Measurements from ENCODE around the gene TNXB. TPM values are rescaled to one million over a fixed set of nuclear protein-coding genes. Genes with fewer than 3 reads are reported as not detected.

TNXB gene
- total and polyA plus RNA-seq, 9 of the 15 experiments (the other 6 are each of a cell fraction or from before 2014, with no cell fraction given) = 0.14 to 28.1 (median 12.4) TPM

- TF ChIP-seq GTF3C2 (IDR thresholded peaks at IDR 0.05; ENCODE audit: borderline replicate concordance, extremely low read depth, insufficient read length) (no peak), ZEB2 (IDR thresholded peaks at IDR 0.05) (no peak), ZNF511 (CRISPR knock-in tag; IDR thresholded peaks at IDR 0.05) (0 out of 2 replicates have a peak, but pooled peaks have one; percentile 3), GMEB1 (CRISPR knock-in tag; IDR thresholded peaks at IDR 0.05) (peak; percentile 86), ZNF316 (IDR thresholded peaks at IDR 0.05) (no peak; the same call in 1 of the 2 replicates), ZBTB49 (CRISPR knock-in tag; IDR thresholded peaks at IDR 0.05; ENCODE audit: borderline replicate concordance) (no peak), BMI1 (IDR thresholded peaks at IDR 0.05; ENCODE audit: low read length) (no peak), SFPQ (IDR thresholded peaks at IDR 0.05; ENCODE audit: low read depth, low read length) (no peak), ZNF764 (CRISPR knock-in tag; IDR thresholded peaks at IDR 0.05; ENCODE audit: low read depth) (no peak), E2F4 (CRISPR knock-in tag; IDR thresholded peaks at IDR 0.05; ENCODE audit: low read depth) (0 out of 2 replicates have a peak, but pooled peaks have one; percentile 5), TBP (optimal IDR thresholded peaks at IDR 0.05; ENCODE audit: low read depth, low read length) (peak; percentile 71), TFE3 (CRISPR knock-in tag; IDR thresholded peaks at IDR 0.05) (no peak)
Measured at GRCh38 chr6:32153564-32154513, 44.7 kb upstream of the TNXB start, which contains the start of gene PPT2 (continued).

Measured in K562 (cell line).